Cardiac septum (tissue), 1 donor: ENCODE measurements around the gene PTEN. TPM values are rescaled to one million over a fixed set of nuclear protein-coding genes. Genes with fewer than 3 reads are reported as not detected.
"Not testable (repeated sequence)": the region's sequence is repeated elsewhere in the genome, so short reads cannot be mapped to it uniquely, and the experiment has no call there.

ENCODE experiments used
- DNase-seq: peaks from one replicate; pipeline ENCODE4 v3.0.0-alpha.2; 2020; ENCODE audit warnings: low spot score
- intact Hi-C: fragments of 100-400 bp; cut with DNase I; formaldehyde crosslinking; loops from one replicate; pipeline ENCODE4 v1.14.0; 2022
- total RNA-seq: library from RNA; stranded (reverse); fragmentation: NEBNext Ultra II Directional; extraction: Animal tissue kit (Norgen Biotek cat#: 25700); gene quantifications from one replicate; pipeline ENCODE4 v1.2.1, GENCODE V29; 2021
- donor health status: DM: no; HTN: no; CAD: no.

PTEN gene
- total RNA-seq, 1 donor from 2014 or later: 59.5 TPM

DNA sequence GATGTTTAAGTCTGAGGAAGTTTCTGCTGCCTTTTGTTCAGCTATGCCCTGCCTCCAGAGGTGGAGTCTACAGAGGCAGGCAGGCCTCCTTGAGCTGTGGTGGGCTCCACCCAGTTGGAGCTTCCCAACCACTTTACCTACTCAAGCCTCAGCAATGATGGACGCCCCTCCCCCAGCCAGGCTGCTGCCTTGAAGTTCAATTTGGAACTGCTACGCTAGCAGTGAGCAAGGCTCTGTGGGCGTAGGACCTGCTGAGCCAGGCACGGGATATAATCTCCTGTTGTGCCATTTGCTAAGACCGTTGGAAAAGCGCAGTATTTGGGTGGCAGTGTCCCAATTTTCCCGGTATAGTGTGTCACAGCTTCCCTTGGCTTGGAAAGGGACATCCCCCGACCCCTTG lies 40.0 kb downstream of the PTEN start:
- DNase-seq, intact Hi-C loops: not testable (repeated sequence)

DNA sequence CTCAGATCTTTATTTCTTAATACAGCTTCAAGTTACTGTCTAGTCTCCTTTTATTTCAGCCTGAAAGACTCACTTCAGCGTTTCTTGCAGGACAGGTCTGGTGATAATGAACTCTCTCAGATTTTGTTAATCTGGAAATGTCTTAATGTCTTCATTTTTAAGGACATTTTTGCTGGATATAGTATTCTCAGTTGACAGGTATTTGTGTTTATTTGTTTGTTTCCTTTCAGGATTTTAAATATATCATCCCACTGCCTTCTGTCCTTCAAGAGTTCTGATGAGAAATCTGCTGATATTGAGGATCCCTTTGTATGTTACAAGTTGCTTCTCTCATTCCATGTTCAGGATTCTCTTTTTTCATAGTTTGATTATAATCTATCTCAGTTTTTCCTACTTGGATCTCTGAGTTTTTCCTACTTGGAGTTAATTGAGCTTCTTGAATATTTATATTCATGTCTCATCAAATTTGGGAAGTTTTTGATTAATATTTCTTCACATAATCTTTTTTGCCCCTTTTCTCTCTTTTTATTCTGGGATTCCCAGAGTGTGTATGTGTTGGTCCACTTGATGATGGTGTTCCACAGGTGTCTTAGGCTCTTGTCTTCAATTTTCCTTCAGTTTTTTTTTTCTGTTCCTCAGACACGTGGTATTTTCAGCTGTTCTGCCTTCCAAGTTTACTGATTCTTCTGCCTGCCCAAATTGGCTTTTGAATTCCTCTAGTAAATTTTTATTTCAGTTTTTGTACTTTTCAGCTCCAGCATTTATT lies 49.9 kb downstream of the PTEN start:
- intact Hi-C loops: no loop called here
- DNase-seq: no peak

DNA sequence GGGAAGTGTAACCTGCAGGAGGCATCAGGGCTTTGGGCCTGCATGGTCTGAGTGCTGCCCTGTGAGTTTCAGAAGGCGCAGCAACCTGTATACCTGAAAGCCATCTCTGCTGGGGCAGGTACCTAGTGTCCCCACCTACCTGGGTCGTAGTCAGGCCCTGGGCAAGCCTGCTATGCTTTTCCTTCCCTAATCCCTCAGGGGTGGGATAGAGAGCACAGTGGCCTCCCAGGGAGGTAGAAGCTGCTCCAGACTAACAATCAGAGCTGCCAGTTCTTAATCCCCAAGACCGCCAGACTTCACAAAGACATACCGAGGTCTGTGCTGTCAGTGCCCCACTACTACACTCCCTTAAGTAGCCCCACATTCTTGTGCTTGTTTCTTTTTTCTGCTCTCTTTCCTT lies 52.0 kb downstream of the PTEN start:
- no peak for DNase-seq
- intact Hi-C loops: no loop called here

DNA sequence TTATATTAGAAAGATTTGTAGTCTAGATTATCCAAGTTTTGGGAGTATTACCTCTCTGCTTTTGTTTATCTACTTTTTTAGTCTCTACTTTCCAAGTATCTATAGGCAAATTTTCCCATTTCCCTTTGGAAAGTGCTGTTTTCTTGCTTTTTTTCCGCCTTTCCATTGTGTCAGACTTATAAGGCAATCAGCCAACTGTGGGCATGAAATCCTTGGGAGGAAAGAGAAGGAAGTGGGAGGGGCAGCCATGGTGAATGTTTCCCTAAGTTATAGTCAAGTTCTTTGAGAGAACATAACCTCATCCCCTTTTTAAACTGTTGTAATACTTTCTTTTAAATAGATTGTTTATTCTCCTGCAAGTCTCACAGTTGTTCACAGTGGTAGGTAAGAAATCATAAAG lies 52.6 kb downstream of the PTEN start:
- DNase-seq: no peak
- intact Hi-C loops: no loop called here

DNA sequence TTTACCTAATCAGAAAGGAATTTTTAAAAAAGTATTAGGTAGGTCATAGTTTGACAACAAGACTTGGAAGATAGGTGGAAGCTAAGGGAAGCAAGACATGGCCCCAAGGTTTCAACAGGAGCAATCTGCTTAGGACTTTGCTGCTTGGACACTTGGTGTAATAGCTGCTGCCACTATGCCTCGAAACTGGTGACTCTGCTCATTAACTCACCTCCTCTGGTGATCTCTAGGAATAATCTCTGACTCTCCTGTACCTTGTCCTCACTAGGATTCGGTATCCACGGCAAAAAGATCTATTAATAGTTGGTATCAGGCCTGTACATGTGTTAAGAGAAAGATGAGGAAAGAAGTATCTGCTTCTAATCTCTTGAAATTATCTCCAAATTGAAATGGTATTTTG lies 53.1 kb downstream of the PTEN start:
- intact Hi-C loops: no loop called here

DNA sequence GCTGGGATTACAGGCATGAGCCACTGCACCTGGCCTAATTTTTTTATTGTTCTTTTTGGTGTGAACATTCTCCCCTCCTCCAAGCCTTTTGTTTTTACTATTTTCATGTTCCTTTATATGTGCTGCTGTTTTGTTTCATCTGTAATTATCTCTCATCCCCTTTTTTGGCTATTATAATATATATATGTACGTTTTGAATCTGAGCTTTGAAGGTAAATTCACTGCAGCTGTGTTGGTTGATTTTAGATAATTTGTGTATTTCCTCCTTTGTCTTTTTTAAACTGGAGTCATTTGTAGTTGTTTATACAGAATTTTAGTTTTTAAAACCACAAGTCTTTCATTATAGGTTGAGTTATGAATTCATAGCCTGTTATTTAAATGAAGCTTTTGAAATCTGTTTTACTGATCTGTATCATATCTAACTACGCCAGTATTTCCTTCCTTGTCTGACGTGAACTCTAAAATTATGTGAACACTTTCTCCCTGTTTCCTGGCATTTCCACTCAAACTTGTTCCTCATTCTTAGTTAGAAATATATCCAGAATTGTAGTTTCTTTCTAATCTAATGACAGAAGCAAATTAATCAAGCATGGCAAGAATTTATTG lies 54.9 kb downstream of the PTEN start:
- intact Hi-C loops: no loop called here
- no peak for DNase-seq

More for the DNA sequence above, 53.1 kb downstream of the PTEN start:
- no peak for DNase-seq

DNA sequence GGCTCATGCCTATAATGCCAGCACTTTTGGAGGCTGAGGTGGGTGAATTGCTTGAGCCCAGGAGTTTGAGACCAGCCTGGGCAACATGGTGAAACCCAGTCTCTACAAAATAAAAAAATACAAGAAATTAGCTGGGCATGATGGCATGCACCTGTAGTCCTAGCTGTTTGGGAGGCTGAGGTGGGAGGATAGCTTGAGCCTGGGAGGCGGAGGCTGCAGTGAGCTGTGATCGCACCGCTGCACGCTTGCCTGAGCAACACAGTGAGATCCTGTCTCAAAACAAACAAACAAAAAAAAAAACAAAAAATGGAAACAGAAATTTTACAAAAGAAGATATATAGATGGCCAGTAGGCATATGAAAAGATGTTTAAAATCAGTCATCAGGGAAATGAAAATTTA lies 57.1 kb downstream of the PTEN start:
- intact Hi-C loops: no loop called here
- no peak for DNase-seq

DNA sequence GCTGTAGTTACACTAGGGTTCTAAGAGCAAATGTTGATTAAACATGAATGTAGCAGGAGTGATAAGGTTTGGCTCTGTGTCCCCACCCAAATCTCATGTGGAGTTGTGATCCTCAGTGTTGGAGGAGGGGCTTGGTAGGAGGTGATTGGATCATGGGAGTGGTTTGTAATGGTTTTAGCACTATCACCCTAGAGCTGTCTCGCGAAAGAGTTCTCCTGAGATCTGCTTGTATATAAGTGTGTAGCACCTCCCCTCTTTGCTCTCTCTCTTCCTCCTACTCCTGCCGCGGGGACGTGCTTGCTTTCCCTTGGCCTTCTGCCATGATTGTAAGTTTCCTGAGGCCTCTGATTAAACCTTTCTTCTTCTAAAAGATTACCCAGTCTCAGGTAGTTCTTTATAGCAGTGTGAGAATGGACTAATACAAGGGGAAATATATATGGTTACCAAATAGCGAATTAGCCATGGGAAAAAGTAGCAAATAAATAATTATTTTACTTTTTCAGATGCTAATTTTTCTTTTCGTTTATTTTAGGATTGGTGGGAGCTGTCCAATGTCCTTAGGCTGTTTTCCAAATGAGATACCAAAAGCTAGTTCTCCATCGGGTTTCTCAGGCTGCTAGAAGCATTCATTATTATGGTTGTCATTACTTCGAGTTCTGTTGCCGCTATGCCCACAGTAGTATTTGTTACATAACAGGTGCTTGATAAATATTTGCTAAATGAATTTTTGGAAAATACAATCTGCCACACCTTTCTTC lies 58.7 kb downstream of the PTEN start:
- intact Hi-C loops: no loop called here
- DNase-seq: no peak

DNA sequence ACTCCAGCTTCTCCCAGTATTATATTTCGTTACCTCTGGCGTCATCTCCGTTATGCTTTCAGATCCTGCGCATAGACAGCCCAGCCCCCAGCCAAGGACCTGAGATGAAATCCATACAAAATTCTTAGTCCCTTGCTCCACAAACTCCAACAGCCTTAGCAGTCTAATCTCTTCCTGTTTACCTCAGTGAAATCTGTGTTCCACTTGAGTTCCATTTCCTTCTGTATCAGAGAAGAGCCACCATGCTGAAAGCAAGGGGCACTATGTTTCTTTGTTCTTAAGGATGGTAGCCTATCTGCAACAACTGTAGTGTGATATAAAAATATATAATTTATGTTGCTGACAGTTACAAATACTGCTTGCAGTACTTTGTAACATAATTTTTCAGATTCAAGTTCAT lies 59.8 kb downstream of the PTEN start:
- intact Hi-C loops: no loop called here
- DNase-seq: no peak

DNA sequence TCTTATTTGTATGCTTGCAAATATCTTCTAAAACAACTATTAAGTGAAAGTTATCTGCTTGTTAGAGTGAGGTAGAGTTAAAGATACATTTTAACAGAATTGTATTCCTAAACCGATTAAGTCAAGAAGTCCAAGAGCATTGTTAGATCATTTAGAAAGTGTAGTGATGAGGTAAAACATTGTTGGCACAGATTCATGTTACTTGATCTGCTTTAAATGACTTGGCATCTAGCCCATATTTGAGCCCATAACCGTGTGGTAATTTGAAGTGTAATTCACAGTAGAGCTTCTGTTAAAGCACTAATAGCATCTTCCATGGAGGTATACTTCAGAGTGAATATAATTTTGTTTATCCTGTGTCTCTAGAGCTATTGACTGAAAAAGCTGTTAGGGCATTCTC lies 62.1 kb downstream of the PTEN start:
- no peak for DNase-seq
- intact Hi-C loops: no loop called here

DNA sequence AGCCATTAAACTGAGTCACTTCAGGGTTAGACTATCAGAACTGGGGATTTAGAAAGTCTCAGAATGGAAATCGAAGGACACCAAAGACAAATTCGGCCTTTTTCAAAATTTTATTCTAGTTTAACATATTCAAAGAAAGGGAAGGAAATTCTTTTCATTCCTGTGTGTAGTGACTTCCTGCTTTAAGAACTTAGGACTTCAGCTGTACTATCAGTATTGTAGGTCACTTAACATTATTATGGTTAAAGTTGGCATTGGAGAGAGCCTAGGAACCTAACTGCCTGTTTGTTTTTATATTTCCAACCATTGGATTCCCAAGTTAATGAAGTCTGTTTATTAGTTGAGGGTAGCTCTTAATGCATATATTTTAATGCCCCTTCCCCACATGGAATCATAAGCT lies 63.7 kb downstream of the PTEN start:
- no peak for DNase-seq
- intact Hi-C loops: no loop called here

DNA sequence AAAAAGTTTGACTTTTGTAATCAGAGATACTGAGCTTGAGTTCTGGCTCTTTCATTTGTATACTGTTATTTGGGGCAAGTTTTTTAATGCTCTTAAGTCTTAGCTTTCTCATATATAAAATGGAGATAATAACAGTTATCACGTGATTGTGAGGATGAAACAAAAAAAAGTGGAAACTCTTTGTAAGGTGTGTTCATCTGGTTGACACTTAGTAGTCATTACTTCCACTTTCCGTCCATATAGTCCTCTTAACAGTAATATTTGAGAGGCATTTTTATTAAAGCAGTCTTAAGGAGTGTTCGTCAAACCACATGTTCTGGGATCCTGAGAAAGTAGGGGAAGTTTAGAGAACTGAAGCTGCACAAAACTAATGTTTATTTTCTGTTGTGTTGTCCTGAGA lies 65.6 kb downstream of the PTEN start:
- intact Hi-C loops: no loop called here

DNA sequence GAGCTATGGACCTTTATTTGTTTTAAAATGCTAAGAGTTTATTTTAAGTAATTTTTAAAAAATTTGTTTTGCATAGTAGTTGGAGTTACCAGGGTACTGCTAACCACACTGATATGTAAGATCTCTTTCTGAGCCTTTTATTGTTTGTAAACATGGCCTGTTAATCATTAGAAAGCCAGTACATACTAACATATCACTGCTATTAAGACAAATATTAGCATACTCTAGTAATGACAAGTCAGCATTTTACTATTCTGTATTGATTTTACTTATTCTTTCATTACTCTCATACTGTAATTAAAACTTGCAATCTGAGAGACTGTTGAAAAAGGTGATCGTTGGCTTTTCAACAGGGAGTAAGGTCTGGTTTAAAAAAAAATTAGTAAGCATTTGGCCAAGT lies 66.7 kb downstream of the PTEN start:
- intact Hi-C loops: no loop called here
- no peak for DNase-seq

More for the DNA sequence above, 65.6 kb downstream of the PTEN start:
- DNase-seq: no peak

DNA sequence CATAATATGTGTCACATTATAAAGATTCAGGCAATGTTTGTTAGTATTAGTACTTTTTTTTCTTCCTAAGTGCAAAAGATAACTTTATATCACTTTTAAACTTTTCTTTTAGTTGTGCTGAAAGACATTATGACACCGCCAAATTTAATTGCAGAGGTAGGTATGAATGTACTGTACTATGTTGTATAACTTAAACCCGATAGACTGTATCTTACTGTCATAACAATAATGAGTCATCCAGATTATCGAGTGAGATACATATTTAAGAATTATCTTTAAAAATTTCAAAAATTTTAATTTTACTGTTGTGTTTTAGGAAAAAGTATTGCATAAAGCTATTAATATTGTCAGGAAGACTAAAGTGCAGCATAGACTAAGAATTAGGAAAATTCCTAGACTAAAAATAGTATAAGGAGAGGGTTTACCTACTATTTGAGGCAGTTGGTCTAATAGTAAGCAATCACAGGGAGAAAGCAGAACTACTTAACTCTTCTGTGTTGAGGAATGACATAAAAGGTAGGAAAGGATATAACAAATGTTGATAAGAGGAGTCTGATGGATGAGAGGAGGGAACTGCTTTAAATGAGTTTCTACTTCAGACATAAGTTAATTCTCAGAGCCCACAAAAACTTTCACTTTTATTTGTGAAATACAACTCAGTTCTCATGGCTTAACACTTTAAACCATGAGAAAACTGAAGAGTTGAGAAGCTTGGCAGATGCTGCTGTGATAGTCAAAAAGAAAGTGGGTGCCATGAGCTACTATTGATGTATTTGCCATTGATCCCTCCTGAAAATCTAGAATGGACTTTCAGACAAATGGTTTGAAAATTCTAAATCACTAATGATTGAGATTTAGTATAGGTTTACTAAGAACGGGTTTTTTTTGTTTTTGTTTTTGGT lies 67.8 kb downstream of the PTEN start:
- no peak for DNase-seq
- intact Hi-C loops: no loop called here

DNA sequence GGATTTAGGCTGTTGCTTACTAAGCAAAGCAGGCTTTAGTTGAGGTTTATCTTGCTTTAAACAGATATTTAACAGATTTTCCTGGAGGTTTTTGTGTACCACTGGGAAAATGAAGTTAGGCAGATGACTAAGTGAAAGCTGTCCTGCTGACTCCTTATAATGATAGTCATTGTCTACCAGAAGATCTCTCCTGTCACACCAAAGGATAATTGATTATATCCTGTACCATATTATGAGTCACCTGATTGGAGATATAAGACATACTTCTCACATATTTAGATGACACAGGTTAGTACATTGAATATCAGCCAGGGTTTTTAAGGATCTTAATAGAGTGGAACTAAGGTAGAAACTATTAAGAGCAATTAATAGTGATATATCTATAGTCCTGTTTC lies 68.4 kb downstream of the PTEN start:
- intact Hi-C loops: no loop called here
- no peak for DNase-seq

DNA sequence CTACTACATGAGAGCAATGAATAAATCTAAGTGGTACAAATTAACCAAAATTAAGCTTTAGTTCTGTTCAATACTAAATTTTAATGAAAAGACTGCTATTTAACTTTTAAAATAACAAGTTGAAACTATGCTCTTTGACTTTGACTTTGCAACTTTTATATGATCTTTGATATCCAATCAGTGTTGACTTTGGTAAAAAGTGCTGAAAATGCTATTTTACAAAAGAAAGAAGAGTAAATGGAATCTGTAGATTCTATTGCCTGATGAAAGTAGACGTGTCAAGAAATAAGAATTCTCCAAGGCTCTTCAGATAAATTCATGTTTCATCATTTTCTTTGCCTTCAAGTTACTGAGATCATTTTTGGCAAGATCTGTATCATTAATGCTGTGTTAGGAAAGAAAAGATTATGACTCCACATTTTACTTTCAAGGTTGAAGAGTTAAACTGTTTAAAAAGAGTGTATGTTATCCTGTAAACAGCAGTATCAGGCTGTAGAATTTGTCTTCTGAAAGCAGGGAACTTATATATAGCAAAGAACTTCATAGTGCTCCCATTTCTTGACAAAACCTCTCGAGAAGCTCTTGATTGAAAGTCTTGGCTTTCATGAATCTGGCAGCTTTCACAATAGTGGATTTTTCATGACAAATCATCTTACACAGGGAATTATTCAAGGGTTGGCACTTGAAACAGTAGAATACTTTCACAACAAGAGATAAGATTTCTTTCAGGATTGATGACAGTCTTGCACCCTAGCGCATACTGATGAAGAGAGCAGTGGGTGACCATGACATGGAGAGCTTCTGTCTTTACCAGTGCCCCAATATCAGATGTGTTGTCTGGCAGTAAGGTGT lies 72.1 kb downstream of the PTEN start:
- DNase-seq: no peak
- intact Hi-C loops: no loop called here

DNA sequence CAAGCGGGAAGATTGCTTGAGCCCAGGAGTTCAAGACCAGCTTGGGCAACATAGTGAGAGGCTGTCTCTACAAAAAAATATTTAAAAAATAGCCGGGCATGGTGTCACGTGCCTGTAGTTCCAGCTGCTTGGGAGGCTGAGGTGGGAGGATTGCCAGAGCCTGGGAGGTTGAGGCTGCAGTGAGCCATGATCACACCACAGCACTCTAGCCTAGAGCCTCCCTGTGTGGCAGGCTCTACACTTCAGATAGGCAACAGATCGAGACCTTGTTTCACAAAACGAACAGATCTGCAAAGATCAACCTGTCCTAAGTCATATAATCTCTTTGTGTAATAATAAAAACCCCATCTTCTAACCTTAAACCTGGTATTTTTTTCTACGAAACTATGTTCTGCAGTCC lies 76.8 kb downstream of the PTEN start:
- intact Hi-C loops: loop anchor here (10.0 kb wide), 1 partner anchor 65 kb away; no protein-coding TSS in a partner anchor
- no peak for DNase-seq

DNA sequence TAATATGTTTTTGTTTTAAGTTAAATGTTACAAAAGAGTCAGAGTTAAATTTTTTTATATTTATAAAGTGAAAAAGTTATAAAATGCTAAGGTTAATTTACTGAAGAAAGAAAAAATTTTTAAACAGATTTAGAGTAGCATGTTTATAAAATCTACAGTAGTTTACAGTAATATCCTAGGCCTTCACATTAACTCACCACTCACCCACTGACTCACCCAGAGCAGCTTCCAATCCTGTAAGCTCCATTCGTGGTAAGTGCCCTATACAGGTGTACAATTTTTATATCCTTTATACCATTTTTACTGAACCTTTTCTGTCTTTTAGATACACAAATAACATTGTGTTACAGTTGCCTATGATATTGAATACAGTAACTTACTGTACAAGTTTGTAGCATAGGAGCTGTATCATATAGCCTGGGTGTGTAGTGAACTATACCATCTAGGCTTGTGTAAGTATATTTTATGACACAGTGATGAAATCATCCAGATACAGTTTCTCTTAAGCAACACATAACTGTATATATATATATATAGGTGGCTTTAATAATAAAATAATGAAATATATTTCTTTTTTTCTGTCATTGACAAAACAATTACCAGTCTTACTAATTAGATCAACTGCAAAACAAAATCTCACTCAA lies 79.6 kb downstream of the PTEN start:
- intact Hi-C loops: loop anchor here (10.0 kb wide), 1 partner anchor 68 kb away; no protein-coding TSS in a partner anchor
- DNase-seq: no peak
